Activated naive CD4-positive, alpha-beta T cell treated with anti-CD3 and anti-CD28 coated beads for 36 hours (primary cell): Measurements from ENCODE around the gene TMEM108. TPM values are rescaled to one million over a fixed set of nuclear protein-coding genes. Genes with fewer than 3 reads are reported as not detected.

ENCODE experiments used
- CTCF ChIA-PET: fragments of 350-600 bp; sonication (Branson Sonifier 250); formaldehyde crosslinking; loops from one replicate; lab custom pipeline; 2021; ENCODE audit warnings: antibody characterized with exemption; lab: Charles Lee
- DNase-seq: peaks from one replicate; pipeline ENCODE4 v3.0.0-alpha.2; 2020
- H3K27ac Mint-ChIP-seq: one replicate; pipeline ENCODE4 v1.8.0; 2021; ENCODE audit warnings: mild to moderate bottlenecking, mixed read lengths
- H3K27me3 Mint-ChIP-seq: one replicate; pipeline ENCODE4 v1.8.0; 2021; ENCODE audit warnings: low read depth, mixed read lengths
- H3K36me3 Mint-ChIP-seq: one replicate; pipeline ENCODE4 v1.8.0; 2021; ENCODE audit warnings: low read depth, mixed read lengths
- H3K4me1 Mint-ChIP-seq: one replicate; pipeline ENCODE4 v1.8.0; 2021; ENCODE audit warnings: low read depth, mixed read lengths
- H3K4me3 Mint-ChIP-seq: one replicate; pipeline ENCODE4 v1.8.0; 2021; ENCODE audit warnings: mild to moderate bottlenecking, moderate library complexity, mixed read lengths
- H3K9me3 Mint-ChIP-seq: one replicate; pipeline ENCODE4 v1.8.0; 2021; ENCODE audit warnings: mixed read lengths
- intact Hi-C: fragments of 100-400 bp; cut with micrococcal nuclease; formaldehyde crosslinking; loops from one replicate; pipeline ENCODE4 v1.15.1; 2023
- total RNA-seq, 2 experiments: library from RNA; stranded (reverse); gene quantifications; one replicate each; pipeline ENCODE4 v1.2.3, GENCODE V29; 2021

TMEM108 gene
- total RNA-seq, 2 experiments from 2014 or later = not detected

DNA sequence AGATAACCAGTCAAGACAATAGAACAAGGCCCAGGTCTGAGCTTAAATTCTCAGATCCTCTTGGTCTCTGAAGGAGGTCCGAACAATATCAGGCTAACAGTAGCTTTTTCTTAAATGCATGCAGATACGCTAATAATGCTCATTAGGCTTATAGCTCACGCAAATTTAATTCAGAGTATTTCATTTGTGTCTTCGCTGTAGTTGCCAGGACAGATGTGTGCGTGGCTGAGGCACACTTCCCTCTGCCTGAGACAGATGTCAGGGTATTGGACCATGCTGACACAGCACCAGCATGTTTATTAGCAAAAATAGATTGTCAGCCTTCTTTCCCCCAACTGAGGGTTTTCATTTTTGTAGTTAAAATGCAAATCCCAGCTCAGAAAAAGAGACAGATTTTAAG lies 258.8 kb downstream of the TMEM108 start:
- Mint-ChIP-seq H3K27me3 (peaks cover 6% of the 10 kb centered on the region), H3K4me1 (no peaks in the 10 kb centered on the region), H3K9me3 (no peaks in the 10 kb centered on the region), H3K4me3 (no peak overlapping the region), H3K36me3 (no peaks in the 10 kb centered on the region), H3K27ac (no peak overlapping the region)
- DNase-seq = no peak
- CTCF ChIA-PET = no interaction called here
- intact Hi-C loops = no loop called here

DNA sequence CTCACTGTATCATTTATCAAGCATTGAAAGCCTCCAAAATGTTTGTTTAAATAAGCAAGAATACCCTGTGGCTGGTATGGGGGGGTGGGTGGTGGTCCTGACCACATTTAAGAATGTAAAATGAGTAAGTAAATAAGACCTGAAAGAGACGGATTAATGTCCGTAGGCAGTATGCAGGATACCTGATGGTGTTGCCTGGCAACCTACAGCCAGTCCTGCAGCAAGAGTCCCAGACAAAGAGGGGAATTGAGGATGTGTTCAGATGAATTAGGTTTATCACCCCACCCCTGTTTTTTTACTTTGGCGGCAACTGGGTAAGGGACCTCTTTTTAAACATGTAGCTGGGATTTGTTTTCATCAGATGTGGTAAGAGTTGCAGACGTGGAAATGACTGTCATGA lies 261.9 kb downstream of the TMEM108 start:
- H3K9me3 Mint-ChIP-seq = no peaks in the 10 kb centered on the region
- no peak for DNase-seq
- H3K27ac Mint-ChIP-seq = no peak overlapping the region
- H3K36me3 Mint-ChIP-seq = no peaks in the 10 kb centered on the region
- no peak overlapping the region for H3K4me3 Mint-ChIP-seq
- H3K27me3 Mint-ChIP-seq = peaks cover 6% of the 10 kb centered on the region
- intact Hi-C loops = no loop called here
- H3K4me1 Mint-ChIP-seq = no peaks in the 10 kb centered on the region
- CTCF ChIA-PET = no interaction called here

DNA sequence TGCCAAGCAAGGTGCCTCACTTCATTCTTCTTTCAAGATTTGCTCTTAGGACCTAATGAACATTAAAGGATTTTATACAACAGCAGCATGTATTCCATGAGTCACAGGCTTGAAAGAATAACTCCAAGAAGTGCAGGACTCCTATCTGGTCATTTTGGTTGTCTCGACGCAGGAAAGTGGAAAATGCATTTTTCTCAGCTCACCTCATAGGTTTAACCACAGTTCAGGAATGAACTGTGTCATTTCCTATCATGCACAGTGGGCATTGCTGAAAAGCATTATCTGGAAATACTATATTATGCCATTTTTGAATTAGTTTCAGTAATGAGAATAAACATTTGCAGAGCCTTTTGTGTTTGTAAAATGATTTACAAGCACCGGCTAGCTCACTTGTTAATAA lies 263.0 kb downstream of the TMEM108 start:
- Mint-ChIP-seq H3K27ac (no peak overlapping the region), H3K27me3 (peaks cover 6% of the 10 kb centered on the region), H3K4me3 (no peak overlapping the region), H3K9me3 (no peaks in the 10 kb centered on the region), H3K4me1 (no peaks in the 10 kb centered on the region), H3K36me3 (no peaks in the 10 kb centered on the region)
- intact Hi-C loops = no loop called here
- no peak for DNase-seq
- CTCF ChIA-PET = no interaction called here

DNA sequence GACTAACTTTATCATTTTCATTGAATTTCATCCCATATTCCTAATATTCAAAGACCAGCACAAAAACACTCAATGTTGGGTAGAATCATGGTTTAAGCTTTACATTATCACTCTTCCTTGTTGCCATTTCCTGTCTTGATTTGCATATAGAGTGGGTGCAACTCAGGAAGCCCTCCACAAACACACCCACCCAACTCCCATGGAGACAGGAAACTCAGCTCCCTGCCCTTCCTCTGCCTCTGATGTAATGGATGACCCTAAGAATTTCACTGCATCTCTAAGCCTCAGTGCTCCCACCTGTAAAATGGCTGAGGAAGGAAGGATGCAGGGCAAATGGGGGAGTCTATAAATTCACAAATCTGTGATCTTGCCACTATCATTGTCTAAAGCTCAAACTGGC lies 263.5 kb downstream of the TMEM108 start:
- peaks cover 6% of the 10 kb centered on the region for H3K27me3 Mint-ChIP-seq
- intact Hi-C loops = no loop called here
- H3K36me3 Mint-ChIP-seq = no peaks in the 10 kb centered on the region
- CTCF ChIA-PET = no interaction called here
- no peak for DNase-seq
- H3K9me3 Mint-ChIP-seq = no peaks in the 10 kb centered on the region
- no peak overlapping the region for H3K4me3 Mint-ChIP-seq
- no peaks in the 10 kb centered on the region for H3K4me1 Mint-ChIP-seq
- H3K27ac Mint-ChIP-seq = no peak overlapping the region

DNA sequence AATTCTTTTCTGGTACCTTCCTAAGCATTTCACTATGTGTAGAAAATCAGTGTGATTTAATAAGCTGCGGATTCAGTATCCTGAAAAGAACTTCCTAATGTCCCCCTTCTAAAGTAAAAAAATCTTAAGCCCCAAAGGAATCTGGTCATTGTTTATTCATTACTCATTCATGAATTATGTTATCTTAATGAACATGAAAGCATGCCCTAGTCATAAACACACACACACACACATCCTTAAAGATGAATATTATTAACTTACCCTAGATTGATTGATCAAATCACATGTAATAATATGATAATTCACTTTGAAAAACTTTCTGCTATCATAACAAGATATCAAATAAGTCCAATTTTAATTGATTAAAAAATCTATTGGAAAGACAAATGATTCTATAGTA lies 265.2 kb downstream of the TMEM108 start:
- Mint-ChIP-seq H3K36me3 (no peaks in the 10 kb centered on the region), H3K27me3 (peaks cover 5% of the 10 kb centered on the region), H3K27ac (no peak overlapping the region), H3K9me3 (peaks cover 5% of the 10 kb centered on the region), H3K4me1 (no peaks in the 10 kb centered on the region), H3K4me3 (no peak overlapping the region)
- CTCF ChIA-PET = no interaction called here
- intact Hi-C loops = no loop called here
- no peak for DNase-seq

DNA sequence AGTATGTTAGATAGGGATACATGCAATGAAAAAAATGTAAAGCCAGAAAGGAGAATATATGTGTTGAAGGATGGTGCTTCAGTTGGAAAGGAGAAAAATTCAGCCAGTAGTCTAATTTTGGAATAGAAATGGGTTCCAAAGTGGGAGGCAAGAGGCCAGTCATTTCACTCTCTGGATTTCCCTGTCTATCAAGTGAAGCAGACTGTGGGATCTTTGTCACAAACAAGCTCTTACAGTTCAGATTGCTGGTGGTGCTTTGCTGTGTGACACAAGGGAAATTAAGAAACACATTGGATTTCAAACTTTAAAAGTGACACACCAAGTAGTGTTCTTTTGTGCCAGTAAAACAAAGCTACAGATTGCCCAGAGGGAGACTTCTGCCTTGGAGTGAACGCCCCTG lies 279.7 kb downstream of the TMEM108 start:
- H3K27me3 Mint-ChIP-seq = peaks cover 26% of the 10 kb centered on the region
- CTCF ChIA-PET = no interaction called here
- DNase-seq = no peak
- no peaks in the 10 kb centered on the region for H3K36me3 Mint-ChIP-seq
- peaks cover 23% of the 10 kb centered on the region for H3K9me3 Mint-ChIP-seq
- no peak overlapping the region for H3K4me3 Mint-ChIP-seq
- no peaks in the 10 kb centered on the region for H3K4me1 Mint-ChIP-seq
- H3K27ac Mint-ChIP-seq = no peak overlapping the region
- intact Hi-C loops = no loop called here

DNA sequence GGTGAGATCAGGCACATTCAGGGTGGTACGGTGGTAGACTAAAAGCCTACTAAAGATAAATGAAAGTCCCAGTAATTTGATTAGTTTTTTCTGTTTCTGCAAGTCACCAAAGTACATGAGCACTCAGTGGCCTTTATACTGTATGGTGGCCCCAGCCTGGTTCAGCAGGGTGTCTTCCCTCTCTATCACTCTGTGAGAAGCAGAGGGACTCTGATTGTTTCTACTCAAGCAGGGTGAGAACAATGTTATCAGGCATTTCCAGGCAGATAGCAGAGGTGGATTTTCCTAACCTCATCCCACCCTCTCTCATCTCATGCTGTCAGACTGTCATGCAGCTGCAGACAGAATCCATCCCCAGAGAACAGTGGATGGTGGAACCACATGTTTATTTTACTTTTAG lies 290.2 kb downstream of the TMEM108 start:
- no peaks in the 10 kb centered on the region for H3K27me3 Mint-ChIP-seq
- no peak overlapping the region for H3K27ac Mint-ChIP-seq
- CTCF ChIA-PET = no interaction called here
- no peak for DNase-seq
- H3K4me1 Mint-ChIP-seq = no peaks in the 10 kb centered on the region
- no peaks in the 10 kb centered on the region for H3K9me3 Mint-ChIP-seq
- H3K4me3 Mint-ChIP-seq = no peak overlapping the region
- intact Hi-C loops = no loop called here
- H3K36me3 Mint-ChIP-seq = no peaks in the 10 kb centered on the region

DNA sequence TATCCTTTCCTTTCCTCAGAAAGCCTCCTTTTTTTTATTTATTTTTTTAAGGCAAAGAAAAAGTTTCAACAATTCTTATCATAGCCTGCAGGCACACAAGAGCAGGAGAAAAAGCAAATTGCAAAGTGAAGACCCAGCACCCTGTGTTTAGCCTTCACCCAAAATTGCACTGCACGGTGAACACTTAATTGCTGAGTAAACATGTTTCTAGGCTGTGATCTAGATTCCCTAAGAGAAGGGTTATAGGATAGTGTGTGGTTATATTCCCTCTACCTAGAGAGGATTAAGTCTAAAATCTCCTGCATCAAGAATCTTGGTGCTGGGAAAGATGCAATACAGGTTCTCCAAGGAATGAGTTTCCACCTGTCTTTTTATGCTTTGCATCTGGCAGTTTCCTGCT lies 291.4 kb downstream of the TMEM108 start:
- Mint-ChIP-seq H3K9me3 (no peaks in the 10 kb centered on the region), H3K4me3 (no peak overlapping the region)
- intact Hi-C loops = no loop called here

DNA sequence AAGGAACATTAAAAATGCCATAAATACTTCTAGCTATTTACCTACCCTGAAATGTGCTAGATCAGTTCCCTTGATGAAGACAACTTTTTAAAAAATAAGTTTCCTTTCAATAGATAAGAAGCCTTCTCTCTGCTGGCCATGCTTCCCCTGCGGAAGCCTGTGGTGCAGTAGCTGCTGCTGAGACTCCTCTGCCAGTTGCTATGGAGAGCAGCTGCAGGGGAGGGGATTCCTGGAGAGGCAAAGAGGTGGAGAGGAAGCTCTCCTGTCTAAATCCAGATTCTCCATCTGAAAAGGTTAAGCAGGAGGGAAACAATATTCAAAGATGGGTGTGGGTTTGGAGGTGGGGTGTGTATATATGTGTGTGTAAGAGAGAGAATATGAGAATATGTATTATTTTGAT lies 291.9 kb downstream of the TMEM108 start:
- no peak for DNase-seq
- no peaks in the 10 kb centered on the region for H3K4me1 Mint-ChIP-seq
- H3K4me3 Mint-ChIP-seq = no peak overlapping the region
- H3K27ac Mint-ChIP-seq = no peak overlapping the region
- H3K36me3 Mint-ChIP-seq = no peaks in the 10 kb centered on the region
- no peaks in the 10 kb centered on the region for H3K27me3 Mint-ChIP-seq
- intact Hi-C loops = no loop called here
- CTCF ChIA-PET = interaction anchor here (1.6 kb wide), 1 partner anchor 9 kb away, joined by 3 read pairs; no protein-coding TSS in a partner anchor
- H3K9me3 Mint-ChIP-seq = no peaks in the 10 kb centered on the region

More for the DNA sequence above, 291.4 kb downstream of the TMEM108 start:
- DNase-seq = no peak
- H3K36me3 Mint-ChIP-seq = no peaks in the 10 kb centered on the region
- H3K27me3 Mint-ChIP-seq = no peaks in the 10 kb centered on the region
- H3K27ac Mint-ChIP-seq = no peak overlapping the region
- CTCF ChIA-PET = interaction anchor here (1.6 kb wide), 1 partner anchor 10 kb away, joined by 3 read pairs; no protein-coding TSS in a partner anchor
- H3K4me1 Mint-ChIP-seq = no peaks in the 10 kb centered on the region

DNA sequence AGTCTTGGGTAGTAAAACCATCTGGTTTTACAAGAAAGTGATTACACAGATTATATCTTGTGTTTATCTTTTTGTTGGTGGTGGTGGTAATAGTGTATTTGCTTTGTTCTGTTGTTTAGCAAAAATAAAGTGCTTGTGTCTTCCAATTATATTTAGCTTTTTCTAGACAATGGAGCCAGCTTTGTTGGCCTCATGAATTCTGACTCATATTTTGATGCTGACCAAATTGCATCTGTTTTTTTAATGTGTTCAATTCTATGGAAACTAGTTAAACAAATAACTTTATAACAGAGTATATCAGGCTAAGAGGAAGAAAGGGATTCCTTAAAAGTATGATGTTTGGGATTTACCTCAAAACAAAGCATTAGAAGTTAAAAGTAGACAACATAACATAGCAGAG lies 292.3 kb downstream of the TMEM108 start:
- Mint-ChIP-seq H3K27ac (no peak overlapping the region), H3K4me3 (no peak overlapping the region), H3K4me1 (no peaks in the 10 kb centered on the region), H3K9me3 (no peaks in the 10 kb centered on the region), H3K36me3 (no peaks in the 10 kb centered on the region), H3K27me3 (no peaks in the 10 kb centered on the region)
- CTCF ChIA-PET = interaction anchor here (1.6 kb wide), 1 partner anchor 9 kb away, joined by 3 read pairs; no protein-coding TSS in a partner anchor
- intact Hi-C loops = no loop called here
- no peak for DNase-seq

DNA sequence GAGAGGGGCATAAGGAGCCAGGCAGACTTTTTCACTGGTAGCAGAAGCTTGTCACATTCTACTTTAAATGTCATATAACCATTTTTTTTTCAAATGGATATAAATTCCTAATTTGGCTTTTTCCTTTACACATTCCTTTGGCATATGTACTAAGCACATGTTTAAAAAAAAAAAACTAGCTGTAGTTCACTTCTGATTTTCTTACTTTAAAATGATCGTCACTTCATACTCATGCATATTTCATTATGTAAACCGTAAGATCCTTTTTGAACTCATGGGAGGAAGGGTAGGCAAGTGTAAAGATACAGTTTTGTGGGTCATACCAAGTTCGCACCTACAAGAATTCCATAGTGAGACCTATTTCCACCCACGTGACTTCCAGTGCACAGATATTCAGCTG lies 316.5 kb downstream of the TMEM108 start:
- no peak overlapping the region for H3K4me3 Mint-ChIP-seq
- no peaks in the 10 kb centered on the region for H3K4me1 Mint-ChIP-seq
- peaks cover 6% of the 10 kb centered on the region for H3K27me3 Mint-ChIP-seq
- H3K36me3 Mint-ChIP-seq = no peaks in the 10 kb centered on the region
- CTCF ChIA-PET = interaction anchor here (0.9 kb wide), 1 partner anchor 13 kb away, joined by 3 read pairs; no protein-coding TSS in a partner anchor
- H3K9me3 Mint-ChIP-seq = peaks cover 4% of the 10 kb centered on the region
- no peak for DNase-seq
- intact Hi-C loops = no loop called here
- no peak overlapping the region for H3K27ac Mint-ChIP-seq

DNA sequence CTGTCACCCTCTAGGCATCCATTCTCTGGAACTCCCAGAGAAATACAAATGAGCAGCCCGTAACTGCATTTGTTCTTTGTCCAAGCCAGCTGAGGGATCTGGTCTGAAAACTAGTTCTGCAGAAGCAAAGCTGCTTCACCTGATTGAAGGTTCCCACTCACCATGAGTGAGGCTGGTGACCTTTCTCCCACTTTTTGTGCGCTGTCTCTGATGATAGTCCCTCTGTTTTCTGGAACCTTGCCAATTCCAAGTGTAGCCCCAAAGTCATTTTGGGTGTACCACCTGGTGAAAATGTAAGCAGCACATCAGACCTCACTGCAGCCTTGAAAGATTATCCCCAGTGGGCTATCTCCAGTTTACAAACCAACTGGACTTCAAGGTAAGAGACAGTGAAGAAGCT lies 322.3 kb downstream of the TMEM108 start:
- intact Hi-C loops = no loop called here
- Mint-ChIP-seq H3K27me3 (no peaks in the 10 kb centered on the region), H3K4me3 (no peak overlapping the region), H3K36me3 (no peaks in the 10 kb centered on the region), H3K9me3 (peaks cover 4% of the 10 kb centered on the region), H3K27ac (no peak overlapping the region), H3K4me1 (no peaks in the 10 kb centered on the region)
- no peak for DNase-seq
- CTCF ChIA-PET = no interaction called here

DNA sequence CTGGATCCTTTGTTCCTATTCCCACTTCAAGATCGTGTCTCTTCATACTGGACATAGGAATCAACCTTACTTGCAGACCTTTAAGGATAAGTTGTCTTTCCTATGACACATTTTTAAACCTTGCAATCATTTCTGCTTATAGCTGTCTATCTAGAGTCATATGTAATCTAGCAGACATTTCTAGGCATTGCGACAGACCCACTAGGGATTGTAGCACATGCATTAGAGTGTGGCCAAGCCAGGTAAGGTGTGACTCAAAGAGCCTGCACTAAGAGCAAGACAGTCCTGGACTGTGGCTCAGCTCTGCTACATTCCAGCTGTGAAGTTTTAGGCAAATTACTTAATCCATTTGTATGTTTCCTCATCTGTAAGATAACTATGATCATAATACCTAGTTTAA lies 322.8 kb downstream of the TMEM108 start:
- Mint-ChIP-seq H3K36me3 (no peaks in the 10 kb centered on the region), H3K9me3 (peaks cover 4% of the 10 kb centered on the region), H3K27ac (no peak overlapping the region), H3K4me3 (no peak overlapping the region), H3K27me3 (no peaks in the 10 kb centered on the region), H3K4me1 (no peaks in the 10 kb centered on the region)
- intact Hi-C loops = no loop called here
- CTCF ChIA-PET = no interaction called here
- no peak for DNase-seq
